PC-3 (cell line): Measurements from ENCODE around the gene STOML3. TPM values are rescaled to one million over a fixed set of nuclear protein-coding genes. Genes with fewer than 3 reads are reported as not detected.

ENCODE experiments used
- ATAC-seq: fragments of 200-7000 bp; cut with Tn5 transposase; 2 replicates; pipeline ENCODE4 v1.9.1; 2020; ENCODE audit warnings: mild to moderate bottlenecking, moderate library complexity
- BruUV-seq: library from RNA; stranded (reverse); fragments of 400-500 nt; replicated peaks from 2 replicates; lab custom pipeline; 2021; lab: Mats Ljungman, UMichigan
- CTCF ChIA-PET: fragments of 300-600 bp; sonication (Branson Sonifier 250); formaldehyde crosslinking; loops from one replicate; lab custom pipeline; 2022; ENCODE audit warnings: antibody characterized with exemption; lab: Charles Lee
- POLR2A ChIA-PET: fragments of 300-600 bp; sonication (Branson Sonifier 250); formaldehyde crosslinking; loops from one replicate; lab custom pipeline; 2022; ENCODE audit warnings: antibody characterized with exemption; ENCODE audit not compliant: unreplicated experiment; lab: Charles Lee
- DNase-seq: peaks from one replicate; pipeline ENCODE4 v3.0.0-alpha.2; 2015
- H2AFZ ChIP-seq: fragments of 300-600 bp; sonication (generic); 2 replicates; pipeline ENCODE4 v1.6.0; 2016; ENCODE audit warnings: antibody characterized with exemption, low read length
- H3F3A ChIP-seq: fragments of 300-600 bp; sonication (generic); one replicate; pipeline ENCODE4 v1.6.0; 2017; ENCODE audit warnings: antibody characterized with exemption, low read length, control low read depth, mild to moderate bottlenecking; ENCODE audit not compliant: unreplicated experiment
- H3K27ac ChIP-seq: fragments of 300-600 bp; sonication (generic); 2 replicates; pipeline ENCODE4 v1.5.1; 2016; ENCODE audit warnings: mild to moderate bottlenecking, low read length
- H3K27me3 ChIP-seq: fragments of 300-600 bp; sonication (generic); 2 replicates; pipeline ENCODE4 v1.6.1; 2016; ENCODE audit warnings: low read length, mixed read lengths
- H3K36me3 ChIP-seq: fragments of 300-600 bp; sonication (generic); 2 replicates; pipeline ENCODE4 v1.6.1; 2016; ENCODE audit warnings: low read depth, mixed run types, low read length, mixed read lengths
- H3K4me1 ChIP-seq: fragments of 300-600 bp; sonication (generic); 2 replicates; pipeline ENCODE4 v1.5.1; 2016; ENCODE audit warnings: low read length; ENCODE audit not compliant: insufficient read depth
- H3K4me2 ChIP-seq: fragments of 300-600 bp; sonication (generic); 2 replicates; pipeline ENCODE4 v1.6.0; 2016; ENCODE audit warnings: low read length
- H3K4me3 ChIP-seq: fragments of 300-600 bp; sonication (generic); 2 replicates; pipeline ENCODE4 v1.5.1; 2016; ENCODE audit warnings: mild to moderate bottlenecking, low read length, mixed read lengths
- H3K79me2 ChIP-seq: fragments of 300-600 bp; sonication (generic); 2 replicates; pipeline ENCODE4 v1.6.1; 2017; ENCODE audit warnings: low read length, mixed read lengths
- H3K9ac ChIP-seq: fragments of 300-600 bp; sonication (generic); 2 replicates; pipeline ENCODE4 v1.6.0; 2016; ENCODE audit warnings: mild to moderate bottlenecking, low read length
- H3K9me2 ChIP-seq: fragments of 300-600 bp; sonication (generic); replicated peaks from 2 replicates; pipeline ENCODE4 v1.6.1; 2016; ENCODE audit warnings: mixed run types, low read length, mixed read lengths
- H3K9me3 ChIP-seq: fragments of 300-600 bp; sonication (generic); 2 replicates; pipeline ENCODE4 v1.6.1; 2016; ENCODE audit warnings: low read length, mixed read lengths
- H4K20me1 ChIP-seq: fragments of 300-600 bp; sonication (generic); 2 replicates; pipeline ENCODE4 v1.6.1; 2016; ENCODE audit warnings: low read length, mixed read lengths
- EZH2 ChIP-seq: fragments of 300-600 bp; sonication (generic); IDR thresholded peaks from one replicate; pipeline ENCODE4 v1.6.1; 2017; ENCODE audit warnings: antibody characterized with exemption, mild to moderate bottlenecking, low read length; ENCODE audit not compliant: unreplicated experiment
- EZH2phosphoT487 ChIP-seq: fragments of 300-600 bp; sonication (generic); IDR thresholded peaks from 2 replicates; pipeline ENCODE4 v1.6.1; 2018; ENCODE audit warnings: mild to moderate bottlenecking, antibody characterized with exemption, low read length, borderline replicate concordance
- intact Hi-C: fragments of 100-400 bp; cut with micrococcal nuclease; formaldehyde crosslinking; loops from 2 replicates; pipeline ENCODE4 v1.9.0; 2023
- total RNA-seq: library from RNA; depleted of rRNA; stranded (reverse); fragments of >200 nt; gene quantifications from 2 replicates; pipeline ENCODE4 v1.2.3, GENCODE V29; 2014
- TF ChIP-seq, protein P1 (sequence below): fragments of 300-600 bp; sonication (generic); conservative IDR thresholded peaks from 2 replicates; pipeline ENCODE4 v1.5.1; 2017; ENCODE audit warnings: antibody characterized with exemption, low read depth, mild to moderate bottlenecking, low read length

The STOML3 gene
- total RNA-seq, 1 experiment from 2014 or later = not detected

DNA sequence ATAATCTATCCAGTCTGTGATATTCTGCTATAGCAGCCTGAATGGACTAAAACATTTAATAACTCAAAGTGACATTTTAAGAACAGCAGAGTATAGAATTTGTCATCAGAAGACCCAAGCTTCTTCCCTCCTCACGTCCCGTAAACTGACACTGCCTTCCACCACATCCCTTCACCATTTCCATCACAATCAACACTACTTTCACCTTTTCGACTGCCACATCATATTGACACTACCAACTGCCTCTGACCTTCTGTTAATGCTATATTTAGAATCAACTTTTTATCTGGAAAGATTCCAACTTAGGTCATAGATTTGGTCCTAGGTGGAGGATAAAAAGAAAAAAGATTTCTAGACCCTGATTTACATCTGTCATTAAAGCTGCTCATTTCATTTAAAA lies 39.6 kb downstream of the STOML3 start:
- Histone ChIP-seq H2AFZ (no peak overlapping the region), H3K9me2 (no peaks in the 10 kb centered on the region), H3F3A (no peaks in the 10 kb centered on the region), H4K20me1 (no peaks in the 10 kb centered on the region), H3K9me3 (no peaks in the 10 kb centered on the region), H3K36me3 (no peaks in the 10 kb centered on the region), H3K27me3 (no peaks in the 10 kb centered on the region), H3K79me2 (no peaks in the 10 kb centered on the region), H3K27ac (no peak overlapping the region), H3K4me2 (no peak overlapping the region), H3K4me1 (peaks cover 8% of the 10 kb centered on the region), H3K9ac (no peak overlapping the region), H3K4me3 (no peak overlapping the region)
- CTCF ChIA-PET = no interaction called here
- POLR2A ChIA-PET = no interaction called here
- BruUV-seq = no TSS peak
- ATAC-seq (no peak), DNase-seq (no peak)
- intact Hi-C loops = no loop called here
- TF ChIP-seq EZH2 (no peak), EZH2phosphoT487 (no peak)
- TF ChIP-seq, protein P1, sequence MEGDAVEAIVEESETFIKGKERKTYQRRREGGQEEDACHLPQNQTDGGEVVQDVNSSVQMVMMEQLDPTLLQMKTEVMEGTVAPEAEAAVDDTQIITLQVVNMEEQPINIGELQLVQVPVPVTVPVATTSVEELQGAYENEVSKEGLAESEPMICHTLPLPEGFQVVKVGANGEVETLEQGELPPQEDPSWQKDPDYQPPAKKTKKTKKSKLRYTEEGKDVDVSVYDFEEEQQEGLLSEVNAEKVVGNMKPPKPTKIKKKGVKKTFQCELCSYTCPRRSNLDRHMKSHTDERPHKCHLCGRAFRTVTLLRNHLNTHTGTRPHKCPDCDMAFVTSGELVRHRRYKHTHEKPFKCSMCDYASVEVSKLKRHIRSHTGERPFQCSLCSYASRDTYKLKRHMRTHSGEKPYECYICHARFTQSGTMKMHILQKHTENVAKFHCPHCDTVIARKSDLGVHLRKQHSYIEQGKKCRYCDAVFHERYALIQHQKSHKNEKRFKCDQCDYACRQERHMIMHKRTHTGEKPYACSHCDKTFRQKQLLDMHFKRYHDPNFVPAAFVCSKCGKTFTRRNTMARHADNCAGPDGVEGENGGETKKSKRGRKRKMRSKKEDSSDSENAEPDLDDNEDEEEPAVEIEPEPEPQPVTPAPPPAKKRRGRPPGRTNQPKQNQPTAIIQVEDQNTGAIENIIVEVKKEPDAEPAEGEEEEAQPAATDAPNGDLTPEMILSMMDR = no peak

DNA sequence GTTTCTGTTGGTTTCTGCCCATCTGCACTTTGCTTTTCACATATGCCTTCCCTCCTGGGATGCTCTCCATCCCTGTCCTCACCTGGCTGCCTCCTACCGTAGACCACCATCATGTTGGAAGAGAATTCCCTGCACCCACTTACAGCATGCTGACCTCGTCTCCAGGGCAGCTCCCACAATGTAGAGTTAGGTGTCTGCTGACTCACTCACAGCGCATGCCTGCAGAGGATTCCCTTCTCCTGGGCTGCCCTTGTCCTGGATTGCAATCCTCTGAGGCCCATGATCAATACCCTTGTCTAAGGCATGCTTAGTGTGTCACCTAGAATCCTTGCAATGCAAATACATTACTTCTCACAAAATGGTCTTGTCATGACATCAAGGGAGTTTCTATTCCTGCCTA lies 43.6 kb downstream of the STOML3 start:
- H2AFZ ChIP-seq = no peak overlapping the region
- no peak for DNase-seq
- no peak for ATAC-seq
- no TSS peak for BruUV-seq
- H3F3A ChIP-seq = no peaks in the 10 kb centered on the region
- H4K20me1 ChIP-seq = no peaks in the 10 kb centered on the region
- H3K4me2 ChIP-seq = no peak overlapping the region
- POLR2A ChIA-PET = no interaction called here
- peaks cover 1% of the 10 kb centered on the region; the same call in 1 of the 2 replicates for H3K4me1 ChIP-seq
- no peaks in the 10 kb centered on the region for H3K9me3 ChIP-seq
- H3K36me3 ChIP-seq = no peaks in the 10 kb centered on the region
- H3K79me2 ChIP-seq = no peaks in the 10 kb centered on the region
- no peak overlapping the region for H3K4me3 ChIP-seq
- no peaks in the 10 kb centered on the region for H3K27me3 ChIP-seq
- no peak overlapping the region for H3K9ac ChIP-seq
- CTCF ChIA-PET = no interaction called here
- intact Hi-C loops = no loop called here
- H3K27ac ChIP-seq = no peak overlapping the region
- H3K9me2 ChIP-seq = no peaks in the 10 kb centered on the region
- TF ChIP-seq EZH2phosphoT487 (no peak), EZH2 (no peak)
- TF ChIP-seq, protein P1 = no peak

DNA sequence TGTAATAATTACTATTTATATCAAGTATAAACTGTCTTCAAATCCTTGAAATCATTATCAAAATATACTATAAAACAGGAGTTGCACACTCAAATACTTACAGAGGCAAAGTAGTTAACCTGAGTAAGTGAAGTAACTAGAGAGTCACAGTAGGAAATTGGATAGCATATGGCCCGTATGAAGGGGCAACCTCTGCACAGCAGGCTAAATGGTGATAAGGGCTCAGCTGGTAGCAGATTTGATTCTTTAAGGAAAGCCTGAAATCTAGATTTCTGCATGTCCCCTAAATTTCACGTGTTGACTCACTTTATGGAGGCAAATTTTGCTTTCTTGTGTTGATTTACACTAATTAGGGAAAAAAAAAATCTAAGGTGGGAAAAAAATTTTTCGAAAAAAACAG lies 46.4 kb downstream of the STOML3 start:
- Histone ChIP-seq H3K4me2 (no peak overlapping the region), H2AFZ (no peak overlapping the region), H3K36me3 (no peaks in the 10 kb centered on the region), H3K27ac (no peak overlapping the region), H3K9me2 (no peaks in the 10 kb centered on the region), H3K27me3 (no peaks in the 10 kb centered on the region), H3K4me3 (no peak overlapping the region), H3K79me2 (no peaks in the 10 kb centered on the region), H3K9ac (no peak overlapping the region), H4K20me1 (no peaks in the 10 kb centered on the region), H3K9me3 (no peaks in the 10 kb centered on the region), H3F3A (no peaks in the 10 kb centered on the region), H3K4me1 (peaks cover 7% of the 10 kb centered on the region; the same call in 1 of the 2 replicates)
- TF ChIP-seq EZH2 (no peak), EZH2phosphoT487 (no peak)
- TF ChIP-seq, protein P1 = no peak
- ATAC-seq (no peak), DNase-seq (no peak)
- intact Hi-C loops = no loop called here
- POLR2A ChIA-PET = no interaction called here
- CTCF ChIA-PET = no interaction called here
- no TSS peak for BruUV-seq
